ENCODE data around the gene COPA.

DNA sequence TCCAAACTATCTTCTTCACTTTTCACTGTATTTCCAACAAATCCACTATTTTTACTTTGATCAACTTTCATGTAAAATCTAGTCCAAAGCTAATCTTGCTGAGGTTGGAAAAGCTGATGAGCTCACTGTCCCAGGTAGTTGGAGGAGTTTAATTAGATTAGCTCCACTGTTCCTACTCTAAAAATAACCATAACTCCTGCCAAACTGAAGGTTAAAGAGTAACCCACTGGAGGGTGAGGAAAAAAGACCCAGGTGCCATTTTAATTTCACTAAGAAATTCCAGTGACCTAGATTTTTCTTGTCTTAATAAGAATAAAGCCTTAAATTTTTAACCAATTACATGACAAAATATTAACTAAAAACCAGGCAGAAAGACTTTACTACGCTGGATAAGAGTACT lies 96.0 kb downstream of the COPA start:
- TF ChIP-seq CTCF (IDR thresholded peaks at IDR 0.05) = no peak
- no peak for TF ChIP-seq ZFX (IDR thresholded peaks at IDR 0.05; ENCODE audit: borderline replicate concordance)

All from 22Rv1 (cell line).